GM18511 (cell line): Measurements from ENCODE around the gene EEA1.

Experiments
- ATAC-seq: cut with Tn5 transposase; IDR thresholded peaks from one replicate; pipeline ENCODE4 v1.9.1; 2021; ENCODE audit warnings: mild to moderate bottlenecking, moderate library complexity; ENCODE audit not compliant: unreplicated experiment

Gene EEA1

GRCh38 chr12:92897844-92898243 is 31.3 kb downstream of the EEA1 start:
- ATAC-seq: no peak

- no peak for ATAC-seq
These were observed 38.4 kb downstream of the EEA1 start for GRCh38 chr12:92890601-92891106.

- ATAC-seq: no peak
These were observed 43.0 kb downstream of the EEA1 start for GRCh38 chr12:92886131-92886530.

GRCh38 chr12:92879698-92880322 is 49.3 kb downstream of the EEA1 start:
- no peak for ATAC-seq

- ATAC-seq: no peak
These were observed 51.2 kb downstream of the EEA1 start for GRCh38 chr12:92877904-92878303.

GRCh38 chr12:92876496-92876895 is 52.6 kb downstream of the EEA1 start:
- ATAC-seq: no peak

- ATAC-seq: no peak
These were observed 58.0 kb downstream of the EEA1 start for GRCh38 chr12:92871116-92871515.

- no peak for ATAC-seq
These were observed 62.7 kb downstream of the EEA1 start for GRCh38 chr12:92866418-92866817.

- no peak for ATAC-seq
These were observed 65.8 kb downstream of the EEA1 start for GRCh38 chr12:92863251-92863650.

- ATAC-seq: no peak
These were observed 67.7 kb downstream of the EEA1 start for GRCh38 chr12:92861381-92861780.

- ATAC-seq: no peak
These were observed 68.6 kb downstream of the EEA1 start for GRCh38 chr12:92860521-92860920.

- no peak for ATAC-seq
These were observed 69.3 kb downstream of the EEA1 start for GRCh38 chr12:92859650-92860386.

GRCh38 chr12:92857818-92858217 is 71.3 kb downstream of the EEA1 start:
- ATAC-seq: no peak

- no peak for ATAC-seq
These were observed 74.8 kb downstream of the EEA1 start for GRCh38 chr12:92854344-92854743.

- no peak for ATAC-seq
These were observed 80.4 kb downstream of the EEA1 start for GRCh38 chr12:92848740-92849139.

- no peak for ATAC-seq
These were observed 81.7 kb downstream of the EEA1 start for GRCh38 chr12:92847368-92847767.

GRCh38 chr12:92845329-92845728 is 83.8 kb downstream of the EEA1 start:
- no peak for ATAC-seq

- no peak for ATAC-seq
These were observed 84.8 kb downstream of the EEA1 start for GRCh38 chr12:92844151-92844763.

- ATAC-seq: no peak
These were observed 99.3 kb downstream of the EEA1 start for GRCh38 chr12:92829686-92830282.

GRCh38 chr12:92828565-92828964 is 100.5 kb downstream of the EEA1 start:
- ATAC-seq: no peak

GRCh38 chr12:92827836-92828431 is 101.2 kb downstream of the EEA1 start:
- ATAC-seq: no peak
